Transverse colon (tissue), 4 donors: Measurements from ENCODE around the gene SRRT.

Experiments
- POLR2AphosphoS5 ChIP-seq, 3 donors: sonication (generic); formaldehyde crosslinking; IDR thresholded peaks; one replicate each; pipeline ENCODE4 v1.6.1; 2016; ENCODE audit warnings: antibody characterized with exemption in 3 of 3
- TF ChIP-seq, protein P1 (sequence below), 5 experiments: fragments of 200-600 bp in 3 of 5; fragments of 450-650 bp in 2 of 5; sonication (generic) in 3 of 5; IDR thresholded peaks; 1 replicate in 2 of 5; 2 replicates in 3 of 5; pipeline ENCODE4 v1.5.1; 2016 to 2017; ENCODE audit warnings: antibody characterized with exemption in 5 of 5, inconsistent platforms in 3 of 5, mild to moderate bottlenecking in 2 of 5, moderate library complexity in 1 of 5

DNA sequence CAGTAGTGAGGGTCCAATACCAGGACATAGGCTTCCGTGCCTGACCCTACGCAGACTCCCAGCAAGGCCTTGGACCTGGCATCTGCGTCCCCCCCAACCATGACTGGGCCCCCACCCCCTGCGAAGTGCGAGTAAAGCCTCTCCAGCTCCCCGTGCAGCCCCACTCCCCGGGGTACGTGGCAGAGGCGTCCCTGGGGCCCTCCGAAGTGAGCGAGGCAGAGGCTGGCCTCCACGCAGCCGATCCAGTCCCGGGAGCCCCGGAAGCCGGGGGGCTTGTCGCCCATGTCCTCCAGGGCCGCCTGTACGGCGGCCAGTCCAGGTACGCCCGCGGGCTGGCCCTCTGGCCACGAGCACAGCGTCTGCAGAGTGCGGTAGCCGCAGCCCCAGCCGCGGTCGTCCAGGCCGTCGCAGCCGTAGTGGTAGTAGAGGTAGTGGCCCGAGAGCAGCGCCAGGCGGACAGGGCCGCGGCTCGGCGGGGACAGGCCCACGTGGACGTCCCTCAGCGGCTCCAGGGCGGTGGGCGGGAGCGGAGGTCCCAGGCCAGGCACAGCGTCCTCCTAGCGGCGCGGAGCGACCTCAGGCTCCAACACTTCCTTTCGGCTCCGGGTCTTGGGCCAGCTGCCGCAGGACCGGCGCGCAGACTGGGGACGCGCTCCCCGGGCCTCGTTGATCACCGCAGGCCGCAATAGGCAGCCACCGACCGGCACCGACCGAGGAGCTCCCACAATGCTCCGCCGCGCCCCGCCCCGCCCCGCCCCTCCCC lies 14.3 kb downstream of the SRRT start, which contains the start of gene UFSP1:
- TF ChIP-seq, protein P1, sequence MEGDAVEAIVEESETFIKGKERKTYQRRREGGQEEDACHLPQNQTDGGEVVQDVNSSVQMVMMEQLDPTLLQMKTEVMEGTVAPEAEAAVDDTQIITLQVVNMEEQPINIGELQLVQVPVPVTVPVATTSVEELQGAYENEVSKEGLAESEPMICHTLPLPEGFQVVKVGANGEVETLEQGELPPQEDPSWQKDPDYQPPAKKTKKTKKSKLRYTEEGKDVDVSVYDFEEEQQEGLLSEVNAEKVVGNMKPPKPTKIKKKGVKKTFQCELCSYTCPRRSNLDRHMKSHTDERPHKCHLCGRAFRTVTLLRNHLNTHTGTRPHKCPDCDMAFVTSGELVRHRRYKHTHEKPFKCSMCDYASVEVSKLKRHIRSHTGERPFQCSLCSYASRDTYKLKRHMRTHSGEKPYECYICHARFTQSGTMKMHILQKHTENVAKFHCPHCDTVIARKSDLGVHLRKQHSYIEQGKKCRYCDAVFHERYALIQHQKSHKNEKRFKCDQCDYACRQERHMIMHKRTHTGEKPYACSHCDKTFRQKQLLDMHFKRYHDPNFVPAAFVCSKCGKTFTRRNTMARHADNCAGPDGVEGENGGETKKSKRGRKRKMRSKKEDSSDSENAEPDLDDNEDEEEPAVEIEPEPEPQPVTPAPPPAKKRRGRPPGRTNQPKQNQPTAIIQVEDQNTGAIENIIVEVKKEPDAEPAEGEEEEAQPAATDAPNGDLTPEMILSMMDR (IDR thresholded peaks at IDR 0.05), result no peak
- no peak for TF ChIP-seq POLR2AphosphoS5 (IDR thresholded peaks at IDR 0.05)
